ENCODE measurements around the gene LTK.

DNA sequence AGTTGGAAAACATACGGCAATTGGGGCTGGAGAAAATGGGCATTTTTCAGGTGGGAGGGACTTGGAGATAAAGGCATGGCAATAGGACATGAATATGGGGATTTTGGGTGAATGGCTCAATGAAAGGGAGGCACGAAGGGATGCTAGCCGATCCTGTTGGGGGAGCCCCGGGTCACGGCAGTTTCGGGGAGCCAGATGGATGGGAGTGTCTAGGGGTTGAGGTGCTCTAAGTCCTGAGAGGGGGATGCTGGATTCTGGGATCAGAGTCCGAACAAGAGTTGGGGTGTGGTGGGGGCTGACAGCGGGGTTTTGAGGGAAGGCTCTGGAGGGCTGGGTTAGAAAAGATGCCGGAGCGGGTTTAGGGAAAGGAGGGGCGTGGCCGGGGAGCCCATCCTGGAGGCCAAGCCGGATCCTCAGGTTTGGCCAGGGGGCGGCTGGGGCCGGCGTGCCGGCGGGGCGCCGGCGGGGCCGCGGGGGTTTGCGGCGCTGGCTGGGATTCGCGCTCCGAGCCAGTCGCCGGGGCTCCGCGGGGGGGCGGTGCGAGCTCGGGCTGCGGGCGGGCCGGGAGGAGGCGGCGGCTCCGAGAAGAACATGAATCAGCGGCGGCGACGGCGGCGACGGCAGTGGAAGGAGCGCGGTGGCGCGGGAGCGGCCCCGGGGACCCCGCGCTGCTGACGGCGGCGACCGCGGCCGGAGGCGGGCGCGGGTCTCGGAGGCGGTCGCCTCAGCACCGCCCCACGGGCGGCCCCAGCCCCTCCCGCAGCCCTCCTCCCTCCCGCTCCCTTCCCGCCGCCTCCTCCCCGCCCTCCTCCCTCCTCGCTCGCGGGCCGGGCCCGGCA, 45.0 kb upstream of the LTK start, which contains the start of gene TYRO3:
- TF ChIP-seq, protein P1, sequence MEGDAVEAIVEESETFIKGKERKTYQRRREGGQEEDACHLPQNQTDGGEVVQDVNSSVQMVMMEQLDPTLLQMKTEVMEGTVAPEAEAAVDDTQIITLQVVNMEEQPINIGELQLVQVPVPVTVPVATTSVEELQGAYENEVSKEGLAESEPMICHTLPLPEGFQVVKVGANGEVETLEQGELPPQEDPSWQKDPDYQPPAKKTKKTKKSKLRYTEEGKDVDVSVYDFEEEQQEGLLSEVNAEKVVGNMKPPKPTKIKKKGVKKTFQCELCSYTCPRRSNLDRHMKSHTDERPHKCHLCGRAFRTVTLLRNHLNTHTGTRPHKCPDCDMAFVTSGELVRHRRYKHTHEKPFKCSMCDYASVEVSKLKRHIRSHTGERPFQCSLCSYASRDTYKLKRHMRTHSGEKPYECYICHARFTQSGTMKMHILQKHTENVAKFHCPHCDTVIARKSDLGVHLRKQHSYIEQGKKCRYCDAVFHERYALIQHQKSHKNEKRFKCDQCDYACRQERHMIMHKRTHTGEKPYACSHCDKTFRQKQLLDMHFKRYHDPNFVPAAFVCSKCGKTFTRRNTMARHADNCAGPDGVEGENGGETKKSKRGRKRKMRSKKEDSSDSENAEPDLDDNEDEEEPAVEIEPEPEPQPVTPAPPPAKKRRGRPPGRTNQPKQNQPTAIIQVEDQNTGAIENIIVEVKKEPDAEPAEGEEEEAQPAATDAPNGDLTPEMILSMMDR (IDR thresholded peaks at IDR 0.05) = no peak
- no peak for TF ChIP-seq POLR2A (IDR thresholded peaks at IDR 0.05)
